HepG2 (cell line): Measurements from ENCODE around the gene METRN. TPM values are rescaled to one million over a fixed set of nuclear protein-coding genes. Genes with fewer than 3 reads are reported as not detected.

Experiments used
- ATAC-seq: fragments of 200-7000 bp; cut with Tn5 transposase; 3 replicates; pipeline ENCODE4 v1.9.1; 2020; ENCODE audit warnings: mild to moderate bottlenecking, moderate library complexity
- BruUV-seq: library from RNA; stranded (reverse); fragments of 400-500 nt; replicated peaks from 2 replicates; lab custom pipeline; 2021; lab: Mats Ljungman, UMichigan
- CTCF ChIA-PET: fragments of 300-600 bp; formaldehyde crosslinking; extraction: SDS; loops from one replicate; lab custom pipeline; 2021; ENCODE audit warnings: low total read pairs, inconsistent platforms, low intra/inter-chr PET ratio; lab: Yijun Ruan, JAX
- POLR2A ChIA-PET: fragments of 350-600 bp; sonication (Branson Sonifier 250); formaldehyde crosslinking; loops from one replicate; lab custom pipeline; 2020; ENCODE audit warnings: antibody characterized with exemption, inconsistent platforms; lab: Yijun Ruan, JAX
- DNase-seq: peaks from one replicate; pipeline ENCODE4 v3.0.0-alpha.2; 2015; ENCODE audit warnings: low spot score
- FAIRE-seq: peaks from 3 replicates; lab custom pipeline; 2011; peaks lifted over from hg19 to GRCh38; lab: Jason Lieb, UNC
- H2AFZ ChIP-seq: one replicate; pipeline ENCODE4 v1.6.1; 2011; ENCODE audit warnings: low read length, inconsistent platforms
- H3K27ac ChIP-seq: fragments of 300-600 bp; 3 replicates; pipeline ENCODE4 v1.8.0; 2011; ENCODE audit warnings: mixed run types, mild to moderate bottlenecking, mixed read lengths, low read length, inconsistent platforms; ENCODE audit not compliant: insufficient read depth; ENCODE audit errors: extremely low read length
- H3K27me3 ChIP-seq, 2 experiments: fragments of 200-600 bp in 1 of 2; 2 replicates in 1 of 2; 3 replicates in 1 of 2; pipeline versions ENCODE4 v1.6.0 to v1.8.0; 2011; ENCODE audit warnings: low read length in 2 of 2, mild to moderate bottlenecking in 2 of 2, moderate library complexity in 2 of 2, inconsistent platforms in 1 of 2; ENCODE audit not compliant: insufficient read depth in 2 of 2, control insufficient read depth in 1 of 2
- H3K36me3 ChIP-seq, 2 experiments: fragments of 200-600 bp in 1 of 2; replicated peaks in 1 of 2; 2 replicates in 1 of 2; 3 replicates in 1 of 2; pipeline versions ENCODE4 v1.5.1 to v1.8.0; 2011; ENCODE audit warnings: low read length in 2 of 2, inconsistent platforms in 1 of 2; ENCODE audit not compliant: insufficient read depth in 2 of 2, control insufficient read depth in 1 of 2
- H3K4me1 ChIP-seq: 2 replicates; pipeline ENCODE4 v1.5.1; 2012; ENCODE audit warnings: low read length, inconsistent platforms; ENCODE audit not compliant: insufficient read depth
- H3K4me2 ChIP-seq: 2 replicates; pipeline ENCODE4 v1.6.0; 2011; ENCODE audit warnings: low read depth, low read length, inconsistent platforms
- H3K4me3 ChIP-seq, 3 experiments: fragments of 200-600 bp in 1 of 3; sonication (generic), shearing (Covaris generic) in 1 of 3; replicated peaks in 1 of 3; 2 replicates each; pipeline ENCODE4 v1.5.1; 2011 to 2016; ENCODE audit warnings: low read length in 3 of 3, inconsistent platforms in 2 of 3, low read depth in 2 of 3, mild to moderate bottlenecking in 2 of 3, control low read depth in 1 of 3, mixed read lengths in 1 of 3; ENCODE audit not compliant: insufficient read depth in 1 of 3
- H3K79me2 ChIP-seq: one replicate; pipeline ENCODE4 v1.6.1; 2011; ENCODE audit warnings: low read length, inconsistent platforms; ENCODE audit not compliant: insufficient read depth
- H3K9ac ChIP-seq: 2 replicates; pipeline ENCODE4 v1.6.0; 2011; ENCODE audit warnings: mild to moderate bottlenecking, low read depth, low read length, inconsistent platforms; ENCODE audit not compliant: insufficient read depth
- H3K9me3 ChIP-seq: 2 replicates; pipeline ENCODE4 v1.5.1; 2012; ENCODE audit warnings: mild to moderate bottlenecking, low read length
- H4K20me1 ChIP-seq: 2 replicates; pipeline ENCODE4 v1.6.0; 2011; ENCODE audit warnings: inconsistent platforms, mild to moderate bottlenecking, low read length, moderate library complexity; ENCODE audit not compliant: insufficient read depth
- AGO2 ChIP-seq: fragments of 200-400 bp; formaldehyde crosslinking; optimal IDR thresholded peaks from 2 replicates; pipeline ENCODE3; 2017; ENCODE audit warnings: mild to moderate bottlenecking, low read depth, low read length, moderate library complexity
- HNRNPL ChIP-seq: fragments of 200-400 bp; formaldehyde crosslinking; IDR thresholded peaks from 2 replicates; pipeline ENCODE4 v1.6.1; 2017; ENCODE audit warnings: mild to moderate bottlenecking, low read depth, low read length
- HNRNPLL ChIP-seq: fragments of 200-400 bp; formaldehyde crosslinking; IDR thresholded peaks from 2 replicates; pipeline ENCODE4 v1.6.1; 2017; ENCODE audit warnings: mild to moderate bottlenecking, low read depth, low read length; ENCODE audit not compliant: poor library complexity, severe bottlenecking
- MTA1 ChIP-seq: sonication (generic); formaldehyde crosslinking; IDR thresholded peaks from 2 replicates; pipeline ENCODE4 v1.4.0; 2020; ENCODE audit warnings: missing genetic modification reagents, mild to moderate bottlenecking, borderline replicate concordance
- MYPOP ChIP-seq: sonication (generic); formaldehyde crosslinking; IDR thresholded peaks from 2 replicates; pipeline ENCODE4 v1.8.1; 2023; ENCODE audit warnings: mild to moderate bottlenecking, moderate library complexity, missing genetic modification reagents
- POLR2A ChIP-seq, 2 experiments: IDR thresholded peaks; 2 replicates each; pipeline ENCODE4 v1.6.1; 2011; ENCODE audit warnings: low read depth in 2 of 2, low read length in 2 of 2, mild to moderate bottlenecking in 1 of 2, moderate library complexity in 1 of 2; ENCODE audit not compliant: insufficient read depth in 1 of 2
- POLR2AphosphoS5 ChIP-seq: IDR thresholded peaks from 2 replicates; pipeline ENCODE4 v1.6.1; 2012; ENCODE audit warnings: low read depth, low read length
- RBFOX2 ChIP-seq: fragments of 200-400 bp; formaldehyde crosslinking; IDR thresholded peaks from 2 replicates; pipeline ENCODE4 v1.6.1; 2017; ENCODE audit warnings: low read depth, mild to moderate bottlenecking, low read length
- ZBTB38 ChIP-seq: sonication (generic); formaldehyde crosslinking; IDR thresholded peaks from 2 replicates; pipeline ENCODE4 v1.5.1; 2020; ENCODE audit warnings: mild to moderate bottlenecking, missing genetic modification reagents
- ZNF296 ChIP-seq: sonication (generic); formaldehyde crosslinking; conservative IDR thresholded peaks from 2 replicates; pipeline ENCODE4 v1.5.0; 2020; ENCODE audit warnings: mild to moderate bottlenecking, missing genetic modification reagents
- WGBS: methylation state at CpG from one replicate; pipeline ENCODE4 v1.1.6; 2017; ENCODE audit warnings: low lambda C conversion rate; 5-methylcytosine and 5-hydroxymethylcytosine counted together
- in situ Hi-C: cut with HindIII; loops from 2 replicates; pipeline ENCODE4 v1.10.0; 2017; ENCODE audit warnings: low pct_unique_long_range_greater_than_20kb; ENCODE audit not compliant: extremely low pct_ligation_motif_present
- intact Hi-C: fragments of 100-400 bp; cut with micrococcal nuclease; formaldehyde crosslinking; loops from one replicate; pipeline ENCODE4 v1.10.0; 2022; ENCODE audit not compliant: unreplicated experiment
- polyA plus RNA-seq, 8 experiments: library from polyadenylated mRNA; depleted of rRNA in 3 of 8; stranded (reverse) in 7 of 8; unstranded in 1 of 8; fragments of >200 nt; fragmentation: Illumina TruSeq in 4 of 8; extraction: Trizol in 4 of 8; gene quantifications; 2 replicates each; pipeline versions ENCODE4 v1.2.1 to v1.2.3, GENCODE V29; 2011 to 2016; ENCODE audit warnings: low read depth in 4 of 8, missing spikeins in 1 of 8, mixed read lengths in 1 of 8; ENCODE audit not compliant: insufficient read depth in 1 of 8
- total RNA-seq, 5 experiments: library from RNA; depleted of rRNA; stranded (reverse); fragments of >200 nt; fragmentation: Illumina TruSeq; extraction: Trizol; gene quantifications; 2 replicates each; pipeline ENCODE4 v1.2.3, GENCODE V29; 2016; ENCODE audit warnings: low read depth in 1 of 5

METRN gene
- total and polyA plus RNA-seq, 2 of the 13 experiments (the other 11 are each of a cell fraction or from before 2014, with no cell fraction given) = 25.5 to 46.1 TPM

DNA sequence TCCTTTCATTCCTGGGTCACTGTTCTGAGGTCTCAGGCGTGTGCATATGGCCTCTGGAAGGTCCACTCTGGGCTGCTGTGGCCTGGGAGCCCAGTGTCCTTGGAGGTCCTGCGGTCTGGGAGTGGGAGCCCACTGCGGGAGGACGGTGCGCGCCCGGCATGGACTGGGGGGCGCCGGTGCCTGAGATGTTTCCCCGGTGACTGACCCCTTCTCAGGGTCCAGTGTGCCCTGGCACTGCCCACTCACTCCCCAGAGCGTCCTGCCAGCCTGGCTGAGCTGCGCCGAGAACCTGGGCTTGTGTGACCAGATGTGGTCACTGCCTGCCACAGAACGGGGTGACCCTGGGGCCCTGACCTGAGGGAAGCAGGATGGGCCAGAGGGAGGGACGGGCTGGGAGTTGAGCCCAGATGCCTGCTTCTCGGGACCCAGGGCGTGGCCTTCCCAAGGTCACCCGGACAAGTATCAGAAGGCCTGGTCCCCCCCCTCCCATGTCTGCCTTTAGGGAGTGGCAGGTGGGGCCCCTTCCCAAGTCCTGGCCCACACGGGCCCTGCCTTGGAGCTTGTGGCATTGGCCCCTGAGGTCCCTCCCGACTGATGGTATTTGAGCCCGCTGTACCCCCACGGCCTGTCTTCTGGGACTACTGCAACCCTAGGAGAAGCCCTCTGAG, 40.6 kb upstream of the METRN start:
- Histone ChIP-seq H3K4me1 (peaks cover 39% of the 10 kb centered on the region), H3K79me2 (peaks cover 4% of the 10 kb centered on the region), H3K36me3 (peaks cover 22 to 41% of the 10 kb centered on the region in 2 experiments; a peak in 4 of 5 replicates), H3K9ac (no peak overlapping the region), H3K9me3 (no peaks in the 10 kb centered on the region), H3K4me2 (no peak overlapping the region), H2AFZ (no peak overlapping the region), H3K4me3 (no peak overlapping the region), H4K20me1 (no peaks in the 10 kb centered on the region), H3K27me3 (no peaks in the 10 kb centered on the region; a peak in 1 of 5 replicates), H3K27ac (no peak overlapping the region)
- intact Hi-C loops = no loop called here
- ATAC-seq = no peak
- in situ Hi-C loops = no loop called here
- DNase-seq = no peak
- TF ChIP-seq POLR2A (IDR thresholded peaks at IDR 0.05; ENCODE audit: insufficient read depth in 1 of 2, low read depth in 2 of 2, low read length in 2 of 2) (peak in 1 of 2 experiments; percentile 32; a peak in 2 of 4 replicates), HNRNPLL (no peak), RBFOX2 (peak; percentile 42; the same call in 1 of the 2 replicates), ZBTB38 (CRISPR knock-in tag) (peak; percentile 31; the same call in 1 of the 2 replicates), MTA1 (CRISPR knock-in tag) (peak; percentile 16; the same call in 1 of the 2 replicates), POLR2AphosphoS5 (0 out of 2 replicates have a peak, but pooled peaks have one; percentile 7), ZNF296 (CRISPR knock-in tag) (0 out of 2 replicates have a peak, but pooled peaks have one; percentile 35), AGO2 (peak; percentile 71), HNRNPL (0 out of 2 replicates have a peak, but pooled peaks have one; percentile 59), MYPOP (no peak)
- FAIRE-seq = no peak
- WGBS = 67% methylated on average over 6 of the region's 22 CpGs
- ChIA-PET CTCF (no interaction called here), POLR2A (no interaction called here)
- no TSS peak for BruUV-seq
